Mesendoderm (in vitro differentiated cells): ENCODE data around the gene OR4K15.

ENCODE experiments used
- DNase-seq: peaks from one replicate; pipeline ENCODE4 v3.0.0; 2013
- H2AK5ac ChIP-seq: 2 replicates; pipeline ENCODE4 v1.6.1; 2013; ENCODE audit warnings: low read length, inconsistent platforms
- H2BK120ac ChIP-seq: 2 replicates; pipeline ENCODE4 v1.6.1; 2013; ENCODE audit warnings: low read depth, mild to moderate bottlenecking, low read length, moderate library complexity, mixed read lengths
- H2BK15ac ChIP-seq: replicated peaks from 2 replicates; pipeline ENCODE4 v1.6.1; 2013; ENCODE audit warnings: low read depth, mild to moderate bottlenecking, moderate library complexity
- H2BK5ac ChIP-seq: 2 replicates; pipeline ENCODE4 v1.6.1; 2013; ENCODE audit warnings: low read length, inconsistent platforms
- H3K18ac ChIP-seq: 2 replicates; pipeline ENCODE4 v1.6.1; 2013; ENCODE audit warnings: mild to moderate bottlenecking, low read length, mixed read lengths
- H3K23ac ChIP-seq: one replicate; pipeline ENCODE4 v1.6.1; 2013; ENCODE audit warnings: low read length
- H3K27ac ChIP-seq: 2 replicates; pipeline ENCODE4 v1.5.1; 2013; ENCODE audit warnings: low read depth, mild to moderate bottlenecking, inconsistent platforms, low read length, moderate library complexity
- H3K27me3 ChIP-seq: 2 replicates; pipeline ENCODE4 v1.6.1; 2013; ENCODE audit warnings: low read length, control low read depth, mild to moderate bottlenecking, inconsistent platforms; ENCODE audit not compliant: insufficient read depth, poor library complexity
- H3K36me3 ChIP-seq: 2 replicates; pipeline ENCODE4 v1.6.1; 2013; ENCODE audit warnings: low read length, inconsistent platforms; ENCODE audit not compliant: control insufficient read depth, insufficient read depth
- H3K4ac ChIP-seq: one replicate; pipeline ENCODE4 v1.6.1; 2013; ENCODE audit warnings: low read depth, mild to moderate bottlenecking, low read length, moderate library complexity
- H3K4me1 ChIP-seq: 2 replicates; pipeline ENCODE4 v1.6.1; 2013; ENCODE audit warnings: low read depth, low read length, inconsistent platforms; ENCODE audit not compliant: control insufficient read depth
- H3K4me2 ChIP-seq: 2 replicates; pipeline ENCODE4 v1.6.1; 2013; ENCODE audit warnings: low read length
- H3K4me3 ChIP-seq: 2 replicates; pipeline ENCODE4 v1.5.1; 2013; ENCODE audit warnings: mild to moderate bottlenecking, low read length
- H3K56ac ChIP-seq: one replicate; pipeline ENCODE4 v1.6.1; 2013; ENCODE audit warnings: low read length
- H3K79me1 ChIP-seq: 2 replicates; pipeline ENCODE4 v1.6.1; 2013; ENCODE audit warnings: low read length, inconsistent platforms
- H3K79me2 ChIP-seq: 2 replicates; pipeline ENCODE4 v1.6.1; 2013; ENCODE audit warnings: mild to moderate bottlenecking, low read length; ENCODE audit not compliant: control insufficient read depth, insufficient read depth
- H3K9ac ChIP-seq: 2 replicates; pipeline ENCODE4 v1.6.1; 2013; ENCODE audit warnings: low read length, inconsistent platforms
- H4K5ac ChIP-seq: one replicate; pipeline ENCODE4 v1.6.1; 2013; ENCODE audit warnings: low read length
- H4K8ac ChIP-seq: one replicate; pipeline ENCODE4 v1.6.1; 2013; ENCODE audit warnings: low read depth, mild to moderate bottlenecking, control low read depth, low read length, moderate library complexity
- WGBS: extraction: QIAGEN DNeasy Blood & Tissue Kit; methylation state at CpG from one replicate; pipeline ENCODE4 v1.1.7; 2013; ENCODE audit warnings: low lambda C conversion rate, missing lambda C conversion rate; ENCODE audit not compliant: insufficient coverage; ENCODE audit errors: extremely low coverage; 5-methylcytosine and 5-hydroxymethylcytosine counted together

OR4K15 gene

GRCh38 chr14:20019257-20019865 is 44.0 kb downstream of the OR4K15 start, which contains the start of gene OR4K14:
TSS of gene OR4K14 (minus strand) at chr14:20019307. CDS start at chr14:20015193, 4,114 bp downstream.
- no peaks in the 10 kb centered on the region for H3K79me1 ChIP-seq
- no peaks in the 10 kb centered on the region for H3K79me2 ChIP-seq
- no CpG with 5 or more reads among the region's 2 CpGs for WGBS
- H2BK15ac ChIP-seq: no peak within 1 kb of the TSS
- H3K4me3 ChIP-seq: no peak within 1 kb of the TSS
- H2AK5ac ChIP-seq: no peak within 1 kb of the TSS
- no peak within 1 kb of the TSS for H4K8ac ChIP-seq
- no peak within 1 kb of the TSS for H2BK120ac ChIP-seq
- no peak within 1 kb of the TSS for H3K9ac ChIP-seq
- H4K5ac ChIP-seq: no peak within 1 kb of the TSS
- H3K4me1 ChIP-seq: no peaks in the 10 kb centered on the region
- no peak for DNase-seq
- no peak within 1 kb of the TSS for H3K18ac ChIP-seq
- no peaks in the 10 kb centered on the region for H3K27me3 ChIP-seq
- no peak within 1 kb of the TSS for H2BK5ac ChIP-seq
- H3K56ac ChIP-seq: no peak within 1 kb of the TSS
- no peak within 1 kb of the TSS for H3K4me2 ChIP-seq
- H3K36me3 ChIP-seq: no peaks in the 10 kb centered on the region
- H3K27ac ChIP-seq: no peak within 1 kb of the TSS
- H3K23ac ChIP-seq: no peak within 1 kb of the TSS
- no peak within 1 kb of the TSS for H3K4ac ChIP-seq
